ENCODE data around the gene C1orf116.

DNA sequence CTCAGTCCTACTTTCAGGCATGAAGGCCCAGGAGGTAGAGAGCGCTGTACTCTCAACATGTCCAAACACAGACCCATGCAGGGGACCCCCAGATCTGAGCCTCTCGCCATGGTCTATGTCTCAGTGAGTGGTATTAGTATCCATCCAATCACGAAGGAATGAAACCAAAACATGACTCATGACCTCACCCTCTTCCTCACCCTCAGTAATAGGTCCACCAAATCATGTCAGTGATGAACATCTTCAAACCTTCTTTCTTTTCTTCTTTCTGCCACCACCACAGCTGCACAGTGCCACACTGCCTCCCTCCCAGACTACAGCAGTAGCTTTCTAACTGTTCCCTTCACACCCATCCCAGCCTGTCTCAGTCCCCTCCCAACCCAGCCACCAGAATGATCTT, 16.8 kb downstream of the C1orf116 start:
- TF ChIP-seq, protein P1, sequence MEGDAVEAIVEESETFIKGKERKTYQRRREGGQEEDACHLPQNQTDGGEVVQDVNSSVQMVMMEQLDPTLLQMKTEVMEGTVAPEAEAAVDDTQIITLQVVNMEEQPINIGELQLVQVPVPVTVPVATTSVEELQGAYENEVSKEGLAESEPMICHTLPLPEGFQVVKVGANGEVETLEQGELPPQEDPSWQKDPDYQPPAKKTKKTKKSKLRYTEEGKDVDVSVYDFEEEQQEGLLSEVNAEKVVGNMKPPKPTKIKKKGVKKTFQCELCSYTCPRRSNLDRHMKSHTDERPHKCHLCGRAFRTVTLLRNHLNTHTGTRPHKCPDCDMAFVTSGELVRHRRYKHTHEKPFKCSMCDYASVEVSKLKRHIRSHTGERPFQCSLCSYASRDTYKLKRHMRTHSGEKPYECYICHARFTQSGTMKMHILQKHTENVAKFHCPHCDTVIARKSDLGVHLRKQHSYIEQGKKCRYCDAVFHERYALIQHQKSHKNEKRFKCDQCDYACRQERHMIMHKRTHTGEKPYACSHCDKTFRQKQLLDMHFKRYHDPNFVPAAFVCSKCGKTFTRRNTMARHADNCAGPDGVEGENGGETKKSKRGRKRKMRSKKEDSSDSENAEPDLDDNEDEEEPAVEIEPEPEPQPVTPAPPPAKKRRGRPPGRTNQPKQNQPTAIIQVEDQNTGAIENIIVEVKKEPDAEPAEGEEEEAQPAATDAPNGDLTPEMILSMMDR (IDR thresholded peaks at IDR 0.05), result no peak
- TF ChIP-seq POLR2A (IDR thresholded peaks at IDR 0.05), result no peak
- no peak for TF ChIP-seq POLR2AphosphoS5 (IDR thresholded peaks at IDR 0.05)

Measured in prostate gland (tissue), 2 donors.